Measurements from ENCODE around the gene MDN1. TPM values are rescaled to one million over a fixed set of nuclear protein-coding genes. Genes with fewer than 3 reads are reported as not detected.

MDN1 gene
- total RNA-seq, 4 donors from 2014 or later, result 21.3 to 30.4 (median 24.1) TPM

GRCh38 chr6:89689732-89690131, 129.9 kb downstream of the MDN1 start:
- Histone ChIP-seq H3K36me3 (peaks cover 0 to 100% of the 10 kb centered on the region in 2 donors), H3K9me3 (no peaks in the 10 kb centered on the region), H3K27me3 (no peaks in the 10 kb centered on the region), H3K4me1 (no peaks in the 10 kb centered on the region), H3K27ac (no peak overlapping the region), H3K4me3 (no peak overlapping the region)
- no peak for TF ChIP-seq EP300 (IDR thresholded peaks at IDR 0.05)
- TF ChIP-seq POLR2AphosphoS5 (IDR thresholded peaks at IDR 0.05), result no peak
- no peak for TF ChIP-seq CTCF (IDR thresholded peaks at IDR 0.05)
- TF ChIP-seq POLR2A (IDR thresholded peaks at IDR 0.05), result no peak
- 54 to 55% methylated on average over 4 to 5 of the region's 5 CpGs for WGBS, 2 donors (ENCODE audit: low coverage in 1 of 2)
- ATAC-seq, result no peak

DNA sequence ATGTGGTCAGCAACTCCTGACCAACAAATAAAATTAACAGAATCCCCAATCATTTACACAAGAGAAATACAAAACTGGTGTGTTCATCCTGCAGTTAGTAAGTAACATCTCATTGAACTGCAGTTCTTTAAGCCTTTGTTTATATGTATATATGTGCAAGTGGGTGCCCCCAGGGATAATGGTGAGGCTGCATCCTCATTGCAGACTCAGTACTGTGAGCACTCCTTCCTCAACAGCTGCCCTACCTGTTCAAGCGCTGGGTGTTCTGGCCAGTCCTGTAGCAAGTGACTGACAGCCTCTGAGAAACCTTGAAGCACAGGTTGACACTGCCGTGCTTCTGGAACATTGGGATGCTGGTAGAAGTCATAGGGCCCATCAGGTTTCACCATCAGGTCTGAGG, 131.3 kb downstream of the MDN1 start:
- no peak for ATAC-seq
- H3K27me3 ChIP-seq, result no peaks in the 10 kb centered on the region
- H3K4me1 ChIP-seq, result no peaks in the 10 kb centered on the region
- H3K9me3 ChIP-seq, result no peaks in the 10 kb centered on the region
- H3K4me3 ChIP-seq, result no peak overlapping the region
- H3K27ac ChIP-seq, result no peak overlapping the region
- peaks cover 0 to 100% of the 10 kb centered on the region in 2 donors for H3K36me3 ChIP-seq
- no peak for TF ChIP-seq EP300 (IDR thresholded peaks at IDR 0.05)
- no peak for TF ChIP-seq CTCF (IDR thresholded peaks at IDR 0.05)
- TF ChIP-seq POLR2A (IDR thresholded peaks at IDR 0.05), result no peak
- TF ChIP-seq POLR2AphosphoS5 (IDR thresholded peaks at IDR 0.05), result no peak
- 100% methylated on average over 1 of the region's 2 CpGs; no CpG with 5 or more reads in 1 of the 2 donors for WGBS, 2 donors (ENCODE audit: low coverage in 1 of 2)

- no peak overlapping the region for H3K27ac ChIP-seq
- H3K4me3 ChIP-seq, result no peak overlapping the region
- WGBS, 2 donors (ENCODE audit: low coverage in 1 of 2), result 93 to 100% methylated on average over 1 to 2 of the region's 2 CpGs
- H3K36me3 ChIP-seq, result peaks cover 0 to 100% of the 10 kb centered on the region in 2 donors
- no peak for ATAC-seq
- TF ChIP-seq EP300 (IDR thresholded peaks at IDR 0.05) (no peak), POLR2A (IDR thresholded peaks at IDR 0.05) (no peak), CTCF (IDR thresholded peaks at IDR 0.05) (no peak), POLR2AphosphoS5 (IDR thresholded peaks at IDR 0.05) (no peak)
- H3K9me3 ChIP-seq, result no peaks in the 10 kb centered on the region
- no peaks in the 10 kb centered on the region for H3K4me1 ChIP-seq
- no peaks in the 10 kb centered on the region for H3K27me3 ChIP-seq
These were observed 134.3 kb downstream of the MDN1 start for GRCh38 chr6:89685311-89685710.

DNA sequence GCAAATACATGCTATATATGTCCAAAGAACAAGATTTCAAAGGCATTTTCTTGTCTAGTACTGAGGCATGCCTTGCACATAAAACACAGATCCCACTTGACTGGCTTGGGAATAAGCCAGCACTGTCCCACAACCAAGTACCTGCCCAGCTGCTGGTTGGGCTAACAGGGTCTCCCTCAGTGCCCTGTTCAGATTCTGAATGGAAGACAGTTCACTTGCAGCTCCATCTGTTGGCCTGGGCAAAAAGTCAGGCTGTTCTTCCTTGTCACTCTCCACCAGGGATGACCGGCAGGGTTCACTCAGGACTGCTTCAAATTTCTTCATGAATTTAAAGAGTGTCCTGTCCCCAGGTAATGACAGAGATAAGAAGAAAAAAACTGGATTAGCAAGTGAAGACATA, 136.6 kb downstream of the MDN1 start:
- ATAC-seq, result no peak
- no peaks in the 10 kb centered on the region for H3K4me1 ChIP-seq
- H3K9me3 ChIP-seq, result no peaks in the 10 kb centered on the region
- TF ChIP-seq POLR2AphosphoS5 (IDR thresholded peaks at IDR 0.05) (no peak), EP300 (IDR thresholded peaks at IDR 0.05) (no peak), POLR2A (IDR thresholded peaks at IDR 0.05) (no peak), CTCF (IDR thresholded peaks at IDR 0.05) (no peak)
- peaks cover 0 to 100% of the 10 kb centered on the region in 2 donors for H3K36me3 ChIP-seq
- no peak overlapping the region for H3K27ac ChIP-seq
- WGBS, 2 donors (ENCODE audit: low coverage in 1 of 2), result no CpG with 5 or more reads among the region's 1 CpG
- H3K27me3 ChIP-seq, result no peaks in the 10 kb centered on the region
- no peak overlapping the region for H3K4me3 ChIP-seq

DNA sequence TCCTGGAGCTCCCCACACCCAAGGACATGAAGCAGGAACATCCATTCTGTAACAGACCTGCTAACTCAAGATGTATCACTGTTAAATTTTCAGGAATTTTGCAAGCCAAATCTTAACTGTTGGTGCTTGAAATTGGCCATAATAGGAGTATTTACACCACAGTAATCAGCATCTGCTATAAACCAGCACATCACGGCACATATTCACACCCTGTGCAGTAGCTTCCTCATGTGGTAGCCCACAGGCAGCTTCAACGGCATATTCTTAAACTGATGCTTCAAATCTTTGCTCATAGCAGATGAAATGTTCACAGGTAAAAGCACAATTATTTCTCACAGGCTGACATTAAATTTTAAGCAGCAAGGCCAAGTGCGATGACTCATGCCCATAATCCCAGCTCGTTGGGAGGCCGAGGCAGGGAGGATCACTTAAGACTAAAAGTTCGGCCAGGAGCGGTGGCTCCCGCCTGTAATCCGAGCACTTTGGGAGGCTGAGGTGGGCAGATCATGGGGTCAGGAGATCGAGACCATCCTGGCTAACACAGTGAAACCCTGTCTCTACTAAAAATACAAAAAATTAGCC, 137.5 kb downstream of the MDN1 start:
- peaks cover 0 to 100% of the 10 kb centered on the region in 2 donors for H3K36me3 ChIP-seq
- TF ChIP-seq CTCF (IDR thresholded peaks at IDR 0.05) (no peak), EP300 (IDR thresholded peaks at IDR 0.05) (no peak), POLR2AphosphoS5 (IDR thresholded peaks at IDR 0.05) (no peak), POLR2A (IDR thresholded peaks at IDR 0.05) (no peak)
- no peaks in the 10 kb centered on the region for H3K9me3 ChIP-seq
- 88 to 98% methylated on average over 10 of the region's 10 CpGs for WGBS, 2 donors (ENCODE audit: low coverage in 1 of 2)
- H3K4me1 ChIP-seq, result no peaks in the 10 kb centered on the region
- ATAC-seq, result no peak
- no peak overlapping the region for H3K27ac ChIP-seq
- no peak overlapping the region for H3K4me3 ChIP-seq
- H3K27me3 ChIP-seq, result no peaks in the 10 kb centered on the region

All from gastroesophageal sphincter (tissue), 4 donors.